ENCODE measurements around the gene FRK.

- no peak for TF ChIP-seq POLR2AphosphoS5 (IDR thresholded peaks at IDR 0.05)
- peak in 1 of 7 experiments; percentile 4 for TF ChIP-seq CTCF (IDR thresholded peaks at IDR 0.05)
- TF ChIP-seq POLR2A (IDR thresholded peaks at IDR 0.05) = no peak
These were observed 40.6 kb upstream of the FRK start for GRCh38 chr6:116101302-116101718.

All from stomach (tissue), 4 donors.